GM12864 (cell line): ENCODE results near the gene TAGLN3.

ENCODE experiments used
- DNase-seq: peaks from one replicate; pipeline ENCODE4 v3.0.0-alpha.2; 2011; ENCODE audit warnings: low read depth
- H3K4me3 ChIP-seq: 2 replicates; pipeline ENCODE4 v1.5.1; 2011; ENCODE audit warnings: mild to moderate bottlenecking, low read depth, low read length, control low read depth
- CTCF ChIP-seq: IDR thresholded peaks from 2 replicates; pipeline ENCODE4 v1.5.1; 2011; ENCODE audit warnings: low read depth, mild to moderate bottlenecking, moderate library complexity, low read length, control low read depth, inconsistent platforms; ENCODE audit errors: missing control alignments

The TAGLN3 gene

GRCh38 chr3:111967068-111967467 is 31.7 kb upstream of the TAGLN3 start:
- H3K4me3 ChIP-seq: no peak overlapping the region
- no peak for TF ChIP-seq CTCF
- DNase-seq: no peak

GRCh38 chr3:111967651-111968274 is 31.0 kb upstream of the TAGLN3 start:
- H3K4me3 ChIP-seq: no peak overlapping the region
- peak; percentile 36 for DNase-seq
- peak; percentile 92 for TF ChIP-seq CTCF

- no peak for TF ChIP-seq CTCF
- no peak for DNase-seq
- no peak overlapping the region for H3K4me3 ChIP-seq
Observed at GRCh38 chr3:111968319-111969054, 30.2 kb upstream of the TAGLN3 start.

GRCh38 chr3:111970376-111970775 is 28.3 kb upstream of the TAGLN3 start:
- no peak for TF ChIP-seq CTCF
- no peak overlapping the region for H3K4me3 ChIP-seq
- no peak for DNase-seq

GRCh38 chr3:111971533-111972130 is 27.1 kb upstream of the TAGLN3 start:
- DNase-seq: no peak
- H3K4me3 ChIP-seq: no peak overlapping the region
- no peak for TF ChIP-seq CTCF

GRCh38 chr3:111972891-111973290 is 25.8 kb upstream of the TAGLN3 start:
- DNase-seq: no peak
- no peak for TF ChIP-seq CTCF

More at GRCh38 chr3:111972891-111973290, 25.8 kb upstream of the TAGLN3 start:
- no peak overlapping the region for H3K4me3 ChIP-seq
